Keratinocyte (primary cell): ENCODE data around the gene VSTM2A.

Experiments used
- EZH2 ChIP-seq: IDR thresholded peaks from one replicate; pipeline ENCODE4 v1.6.1; 2012; ENCODE audit warnings: inconsistent platforms, mild to moderate bottlenecking, low read length, moderate library complexity
- TF ChIP-seq, protein P1 (sequence below), 3 experiments: IDR thresholded peaks in 1 of 3; conservative IDR thresholded peaks in 1 of 3; optimal IDR thresholded peaks in 1 of 3; 2 replicates in 2 of 3; 3 replicates in 1 of 3; pipeline versions ENCODE3 to v1.5.1; 2011; ENCODE audit warnings: low read length in 3 of 3, mild to moderate bottlenecking in 3 of 3, moderate library complexity in 2 of 3, control low read depth in 1 of 3, inconsistent platforms in 1 of 3; ENCODE audit not compliant: insufficient read depth in 2 of 3; ENCODE audit errors: extremely low read depth in 1 of 3

DNA sequence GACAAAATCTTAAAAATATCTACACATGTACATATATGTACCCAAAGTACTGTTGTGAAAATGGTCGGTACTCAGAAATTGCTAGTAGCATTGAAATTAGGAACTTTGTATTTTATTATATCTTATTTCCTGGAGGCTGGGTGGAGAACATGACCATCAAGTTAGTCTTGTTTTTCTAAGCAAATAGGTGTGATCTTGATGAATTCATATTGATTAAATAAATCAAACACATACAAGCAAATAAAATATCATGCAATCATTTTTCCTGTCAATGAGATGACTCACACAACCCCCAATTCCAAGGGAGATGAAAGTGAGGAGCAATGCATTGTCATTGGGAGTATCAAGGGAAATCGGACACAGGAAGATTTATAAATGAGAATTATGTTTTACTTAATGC is 18.0 kb downstream of the VSTM2A start:
- TF ChIP-seq, protein P1, sequence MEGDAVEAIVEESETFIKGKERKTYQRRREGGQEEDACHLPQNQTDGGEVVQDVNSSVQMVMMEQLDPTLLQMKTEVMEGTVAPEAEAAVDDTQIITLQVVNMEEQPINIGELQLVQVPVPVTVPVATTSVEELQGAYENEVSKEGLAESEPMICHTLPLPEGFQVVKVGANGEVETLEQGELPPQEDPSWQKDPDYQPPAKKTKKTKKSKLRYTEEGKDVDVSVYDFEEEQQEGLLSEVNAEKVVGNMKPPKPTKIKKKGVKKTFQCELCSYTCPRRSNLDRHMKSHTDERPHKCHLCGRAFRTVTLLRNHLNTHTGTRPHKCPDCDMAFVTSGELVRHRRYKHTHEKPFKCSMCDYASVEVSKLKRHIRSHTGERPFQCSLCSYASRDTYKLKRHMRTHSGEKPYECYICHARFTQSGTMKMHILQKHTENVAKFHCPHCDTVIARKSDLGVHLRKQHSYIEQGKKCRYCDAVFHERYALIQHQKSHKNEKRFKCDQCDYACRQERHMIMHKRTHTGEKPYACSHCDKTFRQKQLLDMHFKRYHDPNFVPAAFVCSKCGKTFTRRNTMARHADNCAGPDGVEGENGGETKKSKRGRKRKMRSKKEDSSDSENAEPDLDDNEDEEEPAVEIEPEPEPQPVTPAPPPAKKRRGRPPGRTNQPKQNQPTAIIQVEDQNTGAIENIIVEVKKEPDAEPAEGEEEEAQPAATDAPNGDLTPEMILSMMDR (optimal IDR thresholded peaks at IDR 0.05 in 1 of 3, IDR thresholded peaks at IDR 0.05 in 1 of 3, conservative IDR thresholded peaks at IDR 0.05 in 1 of 3; ENCODE audit: extremely low read depth in 1 of 3, insufficient read depth in 2 of 3, low read length in 3 of 3) = no peak
- no peak for TF ChIP-seq EZH2
